ENCODE results near the gene SLC2A11. TPM values are rescaled to one million over a fixed set of nuclear protein-coding genes. Genes with fewer than 3 reads are reported as not detected.
"Not testable (repeated sequence)": the region's sequence is repeated elsewhere in the genome, so short reads cannot be mapped to it uniquely, and the experiment has no call there.

The SLC2A11 gene
- total RNA-seq, 1 donor from 2014 or later: 4.2 TPM

- DNase-seq: no peak
Measured at GRCh38 chr22:23891726-23892125, 34.1 kb downstream of the SLC2A11 start.

GRCh38 chr22:23892130-23892529, 34.5 kb downstream of the SLC2A11 start:
- no peak for DNase-seq

GRCh38 chr22:23892706-23893105, 35.0 kb downstream of the SLC2A11 start:
- no peak for DNase-seq

DNA sequence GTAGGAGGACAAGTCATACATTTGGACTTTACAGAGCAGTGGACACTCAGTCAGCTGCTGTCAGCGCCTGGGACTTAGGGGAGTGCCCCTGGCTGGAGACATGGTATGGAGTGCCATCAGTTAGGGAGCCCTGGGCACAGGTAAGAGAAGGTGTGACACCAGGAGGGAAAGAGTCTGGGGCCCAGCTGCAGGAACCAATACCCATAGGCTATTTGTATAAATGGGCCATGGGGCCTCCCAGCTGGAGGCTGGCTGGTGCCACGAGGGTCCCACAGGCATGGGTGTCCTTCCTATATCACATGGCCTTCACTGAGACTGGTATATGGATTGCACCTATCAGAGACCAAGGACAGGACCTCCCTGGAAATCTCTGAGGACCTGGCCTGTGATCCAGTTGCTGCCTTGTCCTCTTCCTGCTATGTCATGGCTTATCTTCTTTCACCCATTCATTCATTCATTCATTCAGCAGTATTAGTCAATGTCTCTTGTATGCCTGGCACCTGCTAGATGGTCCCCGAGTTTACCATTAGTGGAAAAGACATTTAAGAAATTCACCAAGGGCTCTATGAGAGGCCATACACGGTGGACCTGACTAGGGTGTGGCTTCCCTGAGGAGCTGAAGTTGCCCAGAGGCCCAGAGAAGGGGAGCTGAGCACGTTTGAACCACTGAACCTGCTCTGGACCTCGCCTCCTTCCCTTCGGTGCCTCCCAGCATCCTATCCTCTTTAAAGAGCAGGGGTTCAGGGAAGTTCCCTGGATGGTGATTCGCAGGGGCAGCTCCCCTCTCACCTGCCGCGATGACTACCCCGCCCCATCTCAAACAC, 35.7 kb downstream of the SLC2A11 start:
- no peak for DNase-seq

DNA sequence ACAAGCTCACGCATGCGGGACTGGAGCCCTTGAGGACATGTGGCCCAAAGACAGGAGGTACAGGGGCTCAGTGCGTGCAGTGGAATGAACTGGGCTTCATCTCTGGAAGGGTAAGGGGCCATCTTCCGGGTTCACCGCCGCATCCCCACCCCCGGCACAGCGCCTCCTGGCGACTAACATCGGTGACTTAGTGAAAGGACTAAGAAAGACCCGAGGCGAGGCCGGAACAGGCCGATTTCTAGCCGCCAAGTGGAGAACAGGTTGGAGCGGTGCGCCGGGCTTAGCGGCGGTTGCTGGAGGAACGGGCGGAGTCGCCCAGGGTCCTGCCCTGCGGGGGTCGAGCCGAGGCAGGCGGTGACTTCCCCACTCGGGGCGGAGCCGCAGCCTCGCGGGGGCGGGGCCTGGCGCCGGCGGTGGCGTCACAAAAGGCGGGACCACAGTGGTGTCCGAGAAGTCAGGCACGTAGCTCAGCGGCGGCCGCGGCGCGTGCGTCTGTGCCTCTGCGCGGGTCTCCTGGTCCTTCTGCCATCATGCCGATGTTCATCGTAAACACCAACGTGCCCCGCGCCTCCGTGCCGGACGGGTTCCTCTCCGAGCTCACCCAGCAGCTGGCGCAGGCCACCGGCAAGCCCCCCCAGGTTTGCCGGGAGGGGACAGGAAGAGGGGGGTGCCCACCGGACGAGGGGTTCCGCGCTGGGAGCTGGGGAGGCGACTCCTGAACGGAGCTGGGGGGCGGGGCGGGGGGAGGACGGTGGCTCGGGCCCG, 36.5 kb downstream of the SLC2A11 start, which contains the start of gene MIF:
MIF (plus strand) TSS at position 439 of the 765 bp plus-strand sequence; CDS start at position 531, 92 bp downstream.
- DNase-seq: peak; percentile 79

DNA sequence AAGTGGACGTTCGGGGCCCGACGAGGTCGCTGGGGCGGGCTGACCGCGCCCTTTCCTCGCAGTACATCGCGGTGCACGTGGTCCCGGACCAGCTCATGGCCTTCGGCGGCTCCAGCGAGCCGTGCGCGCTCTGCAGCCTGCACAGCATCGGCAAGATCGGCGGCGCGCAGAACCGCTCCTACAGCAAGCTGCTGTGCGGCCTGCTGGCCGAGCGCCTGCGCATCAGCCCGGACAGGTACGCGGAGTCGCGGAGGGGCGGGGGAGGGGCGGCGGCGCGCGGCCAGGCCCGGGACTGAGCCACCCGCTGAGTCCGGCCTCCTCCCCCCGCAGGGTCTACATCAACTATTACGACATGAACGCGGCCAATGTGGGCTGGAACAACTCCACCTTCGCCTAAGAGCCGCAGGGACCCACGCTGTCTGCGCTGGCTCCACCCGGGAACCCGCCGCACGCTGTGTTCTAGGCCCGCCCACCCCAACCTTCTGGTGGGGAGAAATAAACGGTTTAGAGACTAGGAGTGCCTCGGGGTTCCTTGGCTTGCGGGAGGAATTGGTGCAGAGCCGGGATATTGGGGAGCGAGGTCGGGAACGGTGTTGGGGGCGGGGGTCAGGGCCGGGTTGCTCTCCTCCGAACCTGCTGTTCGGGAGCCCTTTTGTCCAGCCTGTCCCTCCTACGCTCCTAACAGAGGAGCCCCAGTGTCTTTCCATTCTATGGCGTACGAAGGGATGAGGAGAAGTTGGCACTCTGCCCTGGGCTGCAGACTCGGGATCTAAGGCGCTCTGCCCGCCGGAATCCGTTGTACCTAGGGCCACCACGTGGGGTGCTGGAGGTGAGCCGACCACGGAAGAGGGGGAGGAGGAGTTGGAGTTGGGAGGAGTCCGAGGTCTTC, 37.3 kb downstream of the SLC2A11 start:
- DNase-seq: peak; percentile 63

DNA sequence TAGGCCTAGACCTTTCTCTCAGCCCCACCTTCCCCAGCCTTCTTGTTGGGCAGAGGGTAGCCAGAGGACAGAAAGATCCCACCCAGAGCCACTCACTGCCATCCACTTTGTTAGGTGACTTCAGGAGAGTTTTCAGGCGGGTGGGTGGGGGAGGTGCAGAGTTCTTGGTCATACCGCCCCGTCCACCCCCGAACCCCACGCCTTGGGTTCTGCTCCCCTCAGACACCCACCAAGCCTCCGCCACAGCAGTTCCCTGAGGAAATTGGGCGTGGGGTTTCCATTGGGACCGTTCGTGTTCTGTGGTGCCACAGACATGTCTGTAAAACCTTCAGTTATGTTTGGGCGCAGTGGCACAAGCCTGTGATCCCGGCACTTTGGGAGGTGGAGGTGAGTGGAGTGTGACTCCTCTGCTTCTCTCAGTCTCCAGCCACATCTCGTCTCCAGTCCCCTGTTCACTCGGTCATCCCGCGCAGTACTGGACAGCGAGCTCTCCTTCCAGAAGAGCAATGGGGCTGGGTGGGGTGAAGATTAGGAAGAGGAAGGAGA, 38.0 kb downstream of the SLC2A11 start:
- DNase-seq: no peak

DNA sequence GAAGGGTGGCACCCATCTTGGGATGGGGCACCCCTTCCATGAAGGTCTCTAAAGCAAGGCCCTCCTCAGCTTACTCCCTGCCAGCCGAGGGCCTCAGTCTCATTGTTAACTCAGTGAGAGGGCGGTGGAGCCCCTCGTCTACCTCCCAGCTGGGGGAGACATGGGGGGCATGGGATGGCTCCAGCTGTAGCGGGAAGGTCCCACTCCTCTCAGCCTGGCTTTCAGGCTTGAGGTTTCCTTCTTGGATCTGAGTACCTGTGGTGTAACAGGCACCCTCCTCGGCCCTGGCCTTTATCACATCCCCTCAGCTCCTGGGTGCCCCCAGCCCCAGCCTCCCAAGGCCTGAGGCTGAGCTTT, 38.5 kb downstream of the SLC2A11 start:
- DNase-seq: no peak

DNA sequence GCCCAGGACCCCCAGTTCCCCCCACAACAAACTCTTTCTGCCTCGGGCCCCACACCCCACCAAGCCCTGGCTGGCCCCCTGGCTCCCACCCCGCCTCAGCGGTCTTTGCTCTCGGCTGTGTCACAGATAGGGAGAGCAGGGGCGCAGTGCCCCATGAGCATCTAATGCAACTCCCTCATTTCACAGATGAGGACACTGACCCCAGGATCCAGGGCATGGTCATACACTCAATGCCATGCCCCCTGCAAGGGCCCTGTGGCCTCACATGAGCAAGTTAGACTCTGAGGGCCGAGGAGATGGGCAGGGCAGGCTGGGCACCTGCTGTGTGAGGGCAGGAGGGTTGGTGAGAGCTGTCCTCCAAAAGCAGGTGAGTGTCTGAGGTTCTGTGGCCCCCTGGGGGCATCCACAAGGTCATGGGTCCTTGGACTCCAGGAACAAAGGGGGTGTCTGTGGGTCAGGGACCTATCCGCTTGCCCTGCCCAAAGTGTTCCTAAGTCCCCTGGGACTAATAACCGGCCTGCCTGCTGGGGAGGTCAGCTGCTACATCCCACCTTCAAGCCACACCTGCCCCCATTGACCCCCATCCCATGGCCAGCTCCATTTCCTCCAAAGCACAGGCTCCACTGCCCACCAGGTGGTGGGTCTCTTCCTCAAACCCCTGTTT, 39.0 kb downstream of the SLC2A11 start:
- DNase-seq: no peak

GRCh38 chr22:23897320-23897719, 39.6 kb downstream of the SLC2A11 start:
- no peak for DNase-seq

GRCh38 chr22:23898006-23898974, 40.6 kb downstream of the SLC2A11 start:
- DNase-seq: no peak

DNA sequence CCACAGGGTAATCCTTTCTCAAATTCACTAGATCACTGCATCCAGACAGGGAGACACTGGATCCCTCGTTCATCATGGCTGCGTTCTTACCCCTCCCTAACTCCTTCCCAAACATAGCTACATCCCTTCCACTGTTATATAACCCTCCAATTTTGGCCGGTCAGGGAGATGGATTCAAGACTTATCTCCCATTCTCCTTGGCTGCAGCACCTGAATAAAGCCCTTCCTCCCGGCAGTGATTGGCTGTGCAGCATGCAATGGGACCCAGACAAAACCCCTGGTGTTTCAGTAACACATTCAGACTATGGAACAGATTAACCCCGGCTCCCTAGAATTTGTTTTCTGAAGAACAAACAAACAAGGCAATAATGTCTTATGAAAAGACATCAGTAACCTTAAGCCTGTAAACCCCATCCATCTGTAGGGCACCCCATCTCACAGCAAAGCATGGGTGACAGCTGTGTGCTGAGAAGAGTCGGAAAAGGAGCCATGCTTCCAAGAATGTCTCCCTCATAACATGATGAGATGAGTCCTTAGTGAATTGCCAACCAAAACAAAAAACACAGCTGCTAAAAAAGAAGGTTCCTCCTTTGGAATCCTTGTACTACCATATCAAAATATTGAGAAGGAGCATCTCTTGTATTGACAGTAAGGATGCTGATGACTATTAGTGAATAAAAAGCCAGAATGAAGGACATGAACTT, 41.5 kb downstream of the SLC2A11 start:
- no peak for DNase-seq

GRCh38 chr22:23900227-23900626, 42.6 kb downstream of the SLC2A11 start:
- DNase-seq: not testable (repeated sequence)

GRCh38 chr22:23901600-23901999, 43.9 kb downstream of the SLC2A11 start:
- DNase-seq: no peak

GRCh38 chr22:23903328-23903971, 45.8 kb downstream of the SLC2A11 start:
- DNase-seq: no peak

DNA sequence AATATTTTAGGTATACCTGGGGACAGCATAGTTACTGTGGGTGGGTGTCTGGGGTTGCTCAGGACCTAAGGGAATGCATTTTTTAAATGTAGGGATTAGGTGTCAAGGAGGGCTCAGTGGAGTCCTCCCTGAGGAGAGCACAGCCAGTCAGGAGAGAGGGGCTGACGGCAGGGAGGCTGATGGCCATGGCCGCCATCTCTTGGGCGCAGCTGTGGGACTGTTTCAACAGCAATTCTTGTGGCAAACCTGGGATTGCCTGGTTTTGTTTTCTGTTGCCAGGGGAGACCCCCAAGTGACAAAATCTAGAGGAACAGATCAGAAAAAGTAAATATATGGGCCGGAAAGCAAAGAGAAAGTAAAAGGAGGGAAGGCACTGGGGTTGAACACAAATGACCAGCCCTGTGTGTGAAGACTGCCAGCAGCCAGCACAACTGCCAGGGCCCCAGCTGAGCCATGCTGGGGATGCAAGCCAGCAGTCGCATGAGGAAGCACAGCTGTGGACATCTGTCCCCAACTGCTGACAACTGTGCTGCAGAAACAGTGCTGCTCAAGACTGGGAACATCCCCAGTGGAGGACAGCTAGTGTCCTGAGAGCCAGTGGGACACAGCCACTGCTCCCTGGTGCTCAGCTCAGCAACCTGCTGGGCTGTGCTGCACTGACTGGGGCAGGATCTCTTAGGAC, 47.0 kb downstream of the SLC2A11 start:
- no peak for DNase-seq

DNA sequence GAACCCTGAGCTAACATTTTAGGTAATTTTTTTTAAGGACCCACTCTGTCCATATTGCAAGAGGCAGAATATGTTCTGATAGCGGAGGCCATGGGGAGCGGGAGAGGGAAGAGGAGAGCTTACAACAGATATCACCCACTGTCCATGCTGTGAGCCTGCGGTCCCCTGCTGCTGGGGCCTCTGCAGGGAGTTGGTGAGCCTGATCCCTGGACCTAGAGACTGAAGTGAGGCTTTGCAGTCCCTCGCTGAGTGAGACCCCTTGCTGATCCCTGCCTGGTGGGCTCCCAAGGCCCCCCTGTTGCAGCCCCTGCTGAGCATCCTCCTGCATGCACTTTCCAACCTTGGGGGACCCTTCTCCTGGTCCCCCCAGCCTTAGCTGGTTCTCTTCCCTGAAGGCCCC, 49.0 kb downstream of the SLC2A11 start:
- no peak for DNase-seq

DNA sequence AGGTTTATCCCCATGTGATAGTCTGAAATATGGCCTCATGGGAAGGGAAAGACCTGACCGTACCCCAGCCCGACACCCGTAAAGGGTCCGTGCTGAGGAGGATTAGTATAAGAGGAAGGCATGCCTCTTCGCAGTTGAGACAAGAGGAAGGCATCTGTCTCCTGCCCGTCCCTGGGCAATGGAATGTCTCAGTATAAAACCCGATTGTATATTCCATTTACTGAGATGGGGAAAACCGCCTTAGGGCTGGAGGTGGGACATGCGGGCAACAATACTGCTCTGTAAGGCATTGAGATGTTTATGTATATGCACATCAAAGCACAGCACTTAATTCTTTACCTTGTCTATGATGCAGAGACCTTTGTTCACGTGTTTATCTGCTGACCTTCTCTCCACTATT, 49.7 kb downstream of the SLC2A11 start:
- DNase-seq: not testable (repeated sequence)

All from skin of body (tissue), 2 donors.